Trophoblast cell (in vitro differentiated cells and primary cell): ENCODE data around the gene RDM1.

Source experiments
- DNase-seq, 2 donors: peaks; one replicate each; pipeline ENCODE4 v3.0.0-alpha.2; 2016
- H2AFZ ChIP-seq: 2 replicates; pipeline ENCODE4 v1.6.1; 2013; ENCODE audit warnings: low read length, moderate library complexity, mild to moderate bottlenecking; ENCODE audit not compliant: insufficient read depth, poor library complexity
- H2AK5ac ChIP-seq: 2 replicates; pipeline ENCODE4 v1.6.1; 2013; ENCODE audit warnings: mild to moderate bottlenecking, low read length
- H2BK120ac ChIP-seq: 2 replicates; pipeline ENCODE4 v1.6.1; 2013; ENCODE audit warnings: low read length, mild to moderate bottlenecking, moderate library complexity; ENCODE audit not compliant: insufficient read depth, poor library complexity
- H2BK12ac ChIP-seq: 2 replicates; pipeline ENCODE4 v1.6.1; 2013; ENCODE audit warnings: mild to moderate bottlenecking, low read length, moderate library complexity
- H2BK5ac ChIP-seq: 2 replicates; pipeline ENCODE4 v1.6.1; 2013; ENCODE audit warnings: low read length, low read depth, moderate library complexity, mild to moderate bottlenecking; ENCODE audit not compliant: poor library complexity
- H3K14ac ChIP-seq: 2 replicates; pipeline ENCODE4 v1.6.1; 2013; ENCODE audit warnings: mild to moderate bottlenecking, low read length
- H3K18ac ChIP-seq: 2 replicates; pipeline ENCODE4 v1.6.1; 2013; ENCODE audit warnings: mild to moderate bottlenecking, low read length
- H3K23ac ChIP-seq: 2 replicates; pipeline ENCODE4 v1.6.1; 2013; ENCODE audit warnings: low read length
- H3K27ac ChIP-seq: 2 replicates; pipeline ENCODE4 v1.5.1; 2013; ENCODE audit warnings: low read depth, mild to moderate bottlenecking, inconsistent platforms, low read length, moderate library complexity
- H3K27me3 ChIP-seq: 2 replicates; pipeline ENCODE4 v1.6.1; 2013; ENCODE audit warnings: inconsistent platforms, mild to moderate bottlenecking, low read length, moderate library complexity; ENCODE audit not compliant: insufficient read depth
- H3K36me3 ChIP-seq, 2 experiments: 1 replicate in 1 of 2; 2 replicates in 1 of 2; pipeline ENCODE4 v1.6.1; 2013; ENCODE audit warnings: low read length in 2 of 2, mild to moderate bottlenecking in 2 of 2, moderate library complexity in 1 of 2; ENCODE audit not compliant: insufficient read depth in 2 of 2, control insufficient read depth in 1 of 2
- H3K4ac ChIP-seq: 2 replicates; pipeline ENCODE4 v1.6.1; 2013; ENCODE audit warnings: low read depth, mild to moderate bottlenecking, low read length, moderate library complexity
- H3K4me1 ChIP-seq, 2 experiments: 1 replicate in 1 of 2; 2 replicates in 1 of 2; pipeline ENCODE4 v1.6.1; 2013; ENCODE audit warnings: low read length in 2 of 2, mild to moderate bottlenecking in 2 of 2, moderate library complexity in 1 of 2; ENCODE audit not compliant: insufficient read depth in 2 of 2, control insufficient read depth in 1 of 2
- H3K4me2 ChIP-seq: 2 replicates; pipeline ENCODE4 v1.6.1; 2013; ENCODE audit warnings: inconsistent platforms, mild to moderate bottlenecking, low read length, moderate library complexity
- H3K4me3 ChIP-seq: 2 replicates; pipeline ENCODE4 v1.5.1; 2013; ENCODE audit warnings: mild to moderate bottlenecking, low read depth, low read length, inconsistent platforms
- H3K79me1 ChIP-seq: one replicate; pipeline ENCODE4 v1.6.1; 2013; ENCODE audit warnings: low read length
- H3K79me2 ChIP-seq: 2 replicates; pipeline ENCODE4 v1.6.1; 2013; ENCODE audit warnings: low read length, mild to moderate bottlenecking; ENCODE audit not compliant: control insufficient read depth, insufficient read depth, poor library complexity
- H3K9ac ChIP-seq: 2 replicates; pipeline ENCODE4 v1.6.1; 2013; ENCODE audit warnings: mild to moderate bottlenecking, low read length
- H3K9me3 ChIP-seq: 2 replicates; pipeline ENCODE4 v1.6.1; 2013; ENCODE audit warnings: low read depth, mild to moderate bottlenecking, control low read depth, inconsistent platforms, low read length; ENCODE audit not compliant: insufficient read depth
- H4K12ac ChIP-seq: 2 replicates; pipeline ENCODE4 v1.6.1; 2013; ENCODE audit warnings: low read depth, mild to moderate bottlenecking, low read length, moderate library complexity
- H4K8ac ChIP-seq: 2 replicates; pipeline ENCODE4 v1.6.1; 2013; ENCODE audit warnings: low read depth, mild to moderate bottlenecking, low read length, moderate library complexity
- H4K91ac ChIP-seq: one replicate; pipeline ENCODE4 v1.6.1; 2013; ENCODE audit warnings: low read depth, mild to moderate bottlenecking, low read length, moderate library complexity
- WGBS: extraction: QIAGEN DNeasy Blood & Tissue Kit; methylation state at CpG from one replicate; pipeline ENCODE4 v1.1.7; 2013; ENCODE audit warnings: missing lambda C conversion rate; ENCODE audit not compliant: insufficient read length, insufficient coverage; ENCODE audit errors: extremely low coverage; 5-methylcytosine and 5-hydroxymethylcytosine counted together

Gene RDM1

DNA sequence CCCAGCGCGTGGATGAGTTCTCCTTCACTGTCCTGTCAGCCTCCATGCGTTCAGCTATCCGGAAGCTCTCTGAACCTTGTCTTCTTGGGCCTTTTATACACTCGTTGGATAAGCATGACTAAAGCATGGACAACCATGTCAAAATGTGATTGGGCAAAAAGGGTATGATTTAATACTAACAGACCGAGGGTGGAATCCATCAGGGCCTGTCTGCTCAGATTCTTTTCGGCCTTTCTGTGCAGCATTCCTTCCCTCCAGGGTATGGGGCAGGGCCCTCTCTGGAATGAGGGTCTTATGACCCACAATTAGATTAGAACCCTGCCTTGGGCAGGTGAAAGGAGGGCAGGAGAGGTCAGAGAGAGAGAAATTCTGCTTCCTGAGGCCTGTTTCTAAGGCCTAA is 36.4 kb downstream of the RDM1 start:
- Histone ChIP-seq H3K27ac (no peak overlapping the region), H3K79me2 (no peaks in the 10 kb centered on the region), H3K79me1 (peaks cover 18% of the 10 kb centered on the region), H3K18ac (no peak overlapping the region), H3K4me2 (no peak overlapping the region), H4K91ac (peak overlapping the region; percentile 45), H3K23ac (no peak overlapping the region), H2BK120ac (no peak overlapping the region), H2BK5ac (no peak overlapping the region), H4K12ac (no peak overlapping the region), H3K27me3 (no peaks in the 10 kb centered on the region), H3K36me3 (no peaks in the 10 kb centered on the region), H3K4me1 (peaks cover 8 to 22% of the 10 kb centered on the region in 2 experiments), H2AK5ac (no peak overlapping the region), H3K4me3 (no peak overlapping the region), H3K4ac (peak overlapping the region; percentile 25), H3K9me3 (peaks cover 2% of the 10 kb centered on the region), H3K14ac (no peak overlapping the region), H2AFZ (no peak overlapping the region), H3K9ac (no peak overlapping the region), H4K8ac (no peak overlapping the region), H2BK12ac (no peak overlapping the region)
- WGBS, result no CpG with 5 or more reads among the region's 7 CpGs
- DNase-seq, result peak; percentile 71 to 77

DNA sequence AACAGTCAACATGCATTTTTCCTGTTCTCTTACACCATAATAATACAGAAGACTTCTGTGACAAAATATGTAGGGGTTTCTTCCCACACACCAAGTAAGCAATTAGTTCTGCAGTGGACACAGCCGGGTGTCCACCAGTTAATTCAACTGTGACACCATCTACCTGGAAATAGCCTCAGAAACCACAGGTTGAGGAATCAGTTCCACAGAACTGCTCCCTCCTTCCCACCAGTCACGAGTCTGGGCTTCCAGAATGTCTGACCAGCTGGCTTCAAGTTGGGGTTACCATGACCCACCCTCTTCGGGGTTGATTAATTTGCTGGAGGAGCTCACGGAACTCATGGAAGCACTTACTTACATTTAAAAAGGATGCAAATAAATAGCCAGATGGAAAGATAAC is 36.8 kb downstream of the RDM1 start:
- H2AFZ ChIP-seq, result no peak overlapping the region
- H3K4me2 ChIP-seq, result no peak overlapping the region
- H3K18ac ChIP-seq, result no peak overlapping the region
- WGBS, result no CpG with 5 or more reads among the region's 4 CpGs
- no peak overlapping the region for H3K4me3 ChIP-seq
- no peak overlapping the region for H4K12ac ChIP-seq
- peak overlapping the region; percentile 25 for H3K4ac ChIP-seq
- H3K23ac ChIP-seq, result no peak overlapping the region
- no peak overlapping the region for H2BK12ac ChIP-seq
- peaks cover 2% of the 10 kb centered on the region for H3K9me3 ChIP-seq
- H2BK5ac ChIP-seq, result no peak overlapping the region
- no peaks in the 10 kb centered on the region for H3K36me3 ChIP-seq
- peaks cover 14% of the 10 kb centered on the region for H3K79me1 ChIP-seq
- no peak overlapping the region for H3K27ac ChIP-seq
- no peak for DNase-seq
- H3K79me2 ChIP-seq, result no peaks in the 10 kb centered on the region
- no peaks in the 10 kb centered on the region for H3K27me3 ChIP-seq
- H3K14ac ChIP-seq, result no peak overlapping the region
- no peak overlapping the region for H2BK120ac ChIP-seq
- no peak overlapping the region for H3K9ac ChIP-seq
- H3K4me1 ChIP-seq, result peaks cover 8 to 18% of the 10 kb centered on the region in 2 experiments
- H4K91ac ChIP-seq, result peak overlapping the region; percentile 45
- H4K8ac ChIP-seq, result peak overlapping the region; percentile 7
- no peak overlapping the region for H2AK5ac ChIP-seq

GRCh38 chr17:35892091-35893035 is 38.2 kb downstream of the RDM1 start:
- Histone ChIP-seq H3K18ac (no peak overlapping the region), H3K4me3 (no peak overlapping the region), H3K79me2 (no peaks in the 10 kb centered on the region), H3K9ac (no peak overlapping the region), H3K79me1 (peaks cover 14% of the 10 kb centered on the region), H3K23ac (no peak overlapping the region), H2AFZ (no peak overlapping the region), H3K4ac (no peak overlapping the region), H3K27ac (peak overlapping the region; percentile 56), H3K36me3 (no peaks in the 10 kb centered on the region), H2BK12ac (no peak overlapping the region), H3K9me3 (peaks cover 2% of the 10 kb centered on the region), H3K27me3 (no peaks in the 10 kb centered on the region), H2BK120ac (peak overlapping the region; percentile 75), H4K12ac (no peak overlapping the region), H3K4me1 (peaks cover 8 to 17% of the 10 kb centered on the region in 2 experiments), H2BK5ac (no peak overlapping the region), H4K8ac (peak overlapping the region; percentile 17), H3K4me2 (peak overlapping the region; percentile 43), H3K14ac (peak overlapping the region; percentile 54), H4K91ac (no peak overlapping the region), H2AK5ac (no peak overlapping the region)
- no CpG with 5 or more reads among the region's 6 CpGs for WGBS
- DNase-seq, result peak; percentile 62 to 68

GRCh38 chr17:35891269-35891668 is 39.3 kb downstream of the RDM1 start:
- Histone ChIP-seq H3K14ac (no peak overlapping the region), H3K27me3 (no peaks in the 10 kb centered on the region), H3K9me3 (no peaks in the 10 kb centered on the region), H3K18ac (no peak overlapping the region), H3K4ac (no peak overlapping the region), H3K9ac (no peak overlapping the region), H2AFZ (no peak overlapping the region), H4K8ac (no peak overlapping the region), H3K79me2 (no peaks in the 10 kb centered on the region), H3K4me2 (no peak overlapping the region), H3K36me3 (no peaks in the 10 kb centered on the region), H2BK120ac (no peak overlapping the region), H3K4me3 (no peak overlapping the region), H2BK5ac (no peak overlapping the region), H3K79me1 (peaks cover 12% of the 10 kb centered on the region), H3K4me1 (peaks cover 8 to 15% of the 10 kb centered on the region in 2 experiments), H4K12ac (no peak overlapping the region), H4K91ac (no peak overlapping the region), H2AK5ac (no peak overlapping the region), H2BK12ac (no peak overlapping the region), H3K23ac (no peak overlapping the region), H3K27ac (no peak overlapping the region)
- DNase-seq, result no peak
- WGBS, result no CpG with 5 or more reads among the region's 4 CpGs
